Breast epithelium (tissue), 4 donors: Measurements from ENCODE around the gene MEF2C. TPM values are rescaled to one million over a fixed set of nuclear protein-coding genes. Genes with fewer than 3 reads are reported as not detected.

Source experiments
- DNase-seq, 2 donors: peaks; one replicate each; pipeline ENCODE4 v3.0.0-alpha.2; 2019; ENCODE audit warnings: low spot score in 2 of 2
- H3K27ac ChIP-seq, 2 donors: fragments of 200-600 bp; sonication (generic) in 1 of 2; one replicate each; pipeline ENCODE4 v1.5.1; 2016 to 2019; ENCODE audit warnings: mild to moderate bottlenecking in 1 of 2
- H3K27me3 ChIP-seq, 2 donors: fragments of 200-600 bp; sonication (generic) in 1 of 2; one replicate each; pipeline versions ENCODE4 v1.5.1 to v1.6.0; 2017 to 2019; ENCODE audit warnings: control low read depth in 1 of 2, mild to moderate bottlenecking in 1 of 2
- H3K36me3 ChIP-seq: fragments of 200-600 bp; one replicate; pipeline ENCODE4 v1.5.1; 2019
- H3K4me1 ChIP-seq, 2 donors: fragments of 200-600 bp; sonication (generic); one replicate each; pipeline ENCODE4 v1.5.1; 2016 to 2019; ENCODE audit warnings: control low read depth in 1 of 2
- H3K4me3 ChIP-seq, 3 donors: fragments of 200-600 bp; sonication (generic); 1 replicate in 2 of 3; 2 replicates in 1 of 3; pipeline ENCODE4 v1.5.1; 2016 to 2019; ENCODE audit warnings: mild to moderate bottlenecking in 3 of 3, moderate library complexity in 2 of 3
- H3K9me3 ChIP-seq, 2 donors: fragments of 200-600 bp; sonication (generic) in 1 of 2; one replicate each; pipeline ENCODE4 v1.5.1; 2016 to 2019; ENCODE audit warnings: control low read depth in 1 of 2
- POLR2A ChIP-seq: fragments of 450-650 bp; IDR thresholded peaks from one replicate; pipeline ENCODE4 v1.6.1; 2016; ENCODE audit warnings: antibody characterized with exemption, mild to moderate bottlenecking, moderate library complexity
- POLR2AphosphoS5 ChIP-seq, 3 donors: sonication (generic); formaldehyde crosslinking; IDR thresholded peaks; one replicate each; pipeline ENCODE4 v1.6.1; 2017; ENCODE audit warnings: antibody characterized with exemption in 3 of 3
- intact Hi-C: fragments of 100-400 bp; cut with DNase I; formaldehyde crosslinking; loops from one replicate; pipeline ENCODE4 v1.15.1; 2023; ENCODE audit warnings: low total_unique reads
- total RNA-seq, 3 donors: library from RNA; depleted of rRNA; stranded (reverse); fragments of >200 nt; gene quantifications; one replicate each; pipeline ENCODE4 v1.1.0, GENCODE V29; 2016
- TF ChIP-seq, protein P1 (sequence below), 3 donors: fragments of 450-650 bp; IDR thresholded peaks; one replicate each; pipeline ENCODE4 v1.5.1; 2016 to 2017; ENCODE audit warnings: antibody characterized with exemption in 3 of 3, mild to moderate bottlenecking in 3 of 3, moderate library complexity in 3 of 3

Gene MEF2C
- total RNA-seq, 3 donors from 2014 or later: 27.4 to 41.8 (median 32.1) TPM

DNA sequence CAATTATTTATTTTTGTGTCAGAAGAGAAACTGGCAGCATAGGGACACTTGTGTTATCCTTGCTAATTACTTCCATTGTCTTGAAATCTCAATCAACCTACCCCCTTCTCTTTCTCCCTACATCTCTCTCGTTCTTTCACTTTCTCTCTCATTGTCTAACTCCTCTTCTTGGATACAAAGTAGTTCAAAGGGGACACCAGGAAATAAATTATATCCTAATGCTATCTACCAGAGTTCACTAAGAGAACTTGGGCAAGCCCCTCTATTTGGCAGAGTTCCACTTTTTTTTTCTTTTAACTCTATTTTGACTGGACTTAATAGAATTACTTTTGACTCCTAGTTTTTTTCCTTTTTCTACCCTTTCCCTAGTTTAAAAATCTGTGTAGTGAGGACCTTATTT, 102.2 kb downstream of the MEF2C start:
- Histone ChIP-seq H3K4me3 (no peak overlapping the region), H3K4me1 (no peaks in the 10 kb centered on the region), H3K27ac (no peak overlapping the region), H3K36me3 (no peaks in the 10 kb centered on the region), H3K9me3 (no peaks in the 10 kb centered on the region), H3K27me3 (no peaks in the 10 kb centered on the region)
- intact Hi-C loops: no loop called here
- no peak for DNase-seq
- no peak for TF ChIP-seq POLR2A
- no peak for TF ChIP-seq POLR2AphosphoS5 (IDR thresholded peaks at IDR 0.05)
- TF ChIP-seq, protein P1, sequence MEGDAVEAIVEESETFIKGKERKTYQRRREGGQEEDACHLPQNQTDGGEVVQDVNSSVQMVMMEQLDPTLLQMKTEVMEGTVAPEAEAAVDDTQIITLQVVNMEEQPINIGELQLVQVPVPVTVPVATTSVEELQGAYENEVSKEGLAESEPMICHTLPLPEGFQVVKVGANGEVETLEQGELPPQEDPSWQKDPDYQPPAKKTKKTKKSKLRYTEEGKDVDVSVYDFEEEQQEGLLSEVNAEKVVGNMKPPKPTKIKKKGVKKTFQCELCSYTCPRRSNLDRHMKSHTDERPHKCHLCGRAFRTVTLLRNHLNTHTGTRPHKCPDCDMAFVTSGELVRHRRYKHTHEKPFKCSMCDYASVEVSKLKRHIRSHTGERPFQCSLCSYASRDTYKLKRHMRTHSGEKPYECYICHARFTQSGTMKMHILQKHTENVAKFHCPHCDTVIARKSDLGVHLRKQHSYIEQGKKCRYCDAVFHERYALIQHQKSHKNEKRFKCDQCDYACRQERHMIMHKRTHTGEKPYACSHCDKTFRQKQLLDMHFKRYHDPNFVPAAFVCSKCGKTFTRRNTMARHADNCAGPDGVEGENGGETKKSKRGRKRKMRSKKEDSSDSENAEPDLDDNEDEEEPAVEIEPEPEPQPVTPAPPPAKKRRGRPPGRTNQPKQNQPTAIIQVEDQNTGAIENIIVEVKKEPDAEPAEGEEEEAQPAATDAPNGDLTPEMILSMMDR (IDR thresholded peaks at IDR 0.05): no peak

DNA sequence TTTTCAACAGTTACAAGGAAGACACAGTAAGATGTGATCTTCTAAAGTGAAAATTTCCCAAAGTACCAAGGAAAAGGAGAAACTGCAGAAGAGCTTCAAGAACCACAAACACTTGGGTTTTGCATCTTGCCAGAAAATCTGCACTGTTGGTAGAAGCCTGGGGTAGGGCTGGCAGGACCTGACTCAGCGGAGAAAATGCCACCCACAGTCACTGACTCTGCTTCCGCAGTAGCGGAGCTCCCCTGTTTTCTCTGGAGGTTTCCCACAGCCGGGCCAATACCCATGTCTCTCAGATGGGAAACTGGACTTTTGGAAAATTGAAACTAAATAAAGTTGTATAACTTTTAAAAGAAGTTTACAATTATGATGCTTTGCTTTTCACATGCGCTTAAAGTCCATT, 104.2 kb downstream of the MEF2C start:
- Histone ChIP-seq H3K4me3 (no peak overlapping the region), H3K27ac (no peak overlapping the region), H3K36me3 (no peaks in the 10 kb centered on the region), H3K9me3 (no peaks in the 10 kb centered on the region), H3K27me3 (no peaks in the 10 kb centered on the region), H3K4me1 (no peaks in the 10 kb centered on the region)
- intact Hi-C loops: no loop called here
- no peak for DNase-seq
- TF ChIP-seq, protein P1 (IDR thresholded peaks at IDR 0.05): no peak
- TF ChIP-seq POLR2AphosphoS5 (IDR thresholded peaks at IDR 0.05): no peak

GRCh38 chr5:88776692-88777091, 106.3 kb downstream of the MEF2C start:
- Histone ChIP-seq H3K9me3 (no peaks in the 10 kb centered on the region), H3K4me1 (no peaks in the 10 kb centered on the region), H3K4me3 (no peak overlapping the region), H3K27me3 (no peaks in the 10 kb centered on the region), H3K36me3 (no peaks in the 10 kb centered on the region), H3K27ac (no peak overlapping the region)
- intact Hi-C loops: no loop called here
- no peak for DNase-seq
- TF ChIP-seq, protein P1 (IDR thresholded peaks at IDR 0.05): no peak
- no peak for TF ChIP-seq POLR2A
- TF ChIP-seq POLR2AphosphoS5 (IDR thresholded peaks at IDR 0.05): no peak

DNA sequence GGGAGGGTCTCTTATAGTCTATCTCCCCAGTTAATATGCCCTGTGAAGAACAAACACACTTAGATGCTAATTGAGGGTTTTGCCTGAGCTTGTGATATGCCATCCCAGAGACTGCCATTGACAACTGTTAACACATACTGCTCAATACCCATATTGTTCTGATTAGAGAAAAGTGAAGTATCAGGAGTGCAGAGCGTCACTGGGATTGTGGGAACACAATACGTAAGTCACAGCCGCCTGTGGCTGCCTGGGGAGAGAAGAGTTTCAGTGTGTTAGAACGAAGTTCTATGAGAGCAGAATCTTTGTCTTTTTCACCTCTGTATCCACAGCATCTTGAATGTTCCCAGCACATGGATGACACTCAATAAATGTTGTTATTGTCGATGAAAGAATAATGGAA, 110.2 kb downstream of the MEF2C start:
- H3K27me3 ChIP-seq: no peaks in the 10 kb centered on the region

DNA sequence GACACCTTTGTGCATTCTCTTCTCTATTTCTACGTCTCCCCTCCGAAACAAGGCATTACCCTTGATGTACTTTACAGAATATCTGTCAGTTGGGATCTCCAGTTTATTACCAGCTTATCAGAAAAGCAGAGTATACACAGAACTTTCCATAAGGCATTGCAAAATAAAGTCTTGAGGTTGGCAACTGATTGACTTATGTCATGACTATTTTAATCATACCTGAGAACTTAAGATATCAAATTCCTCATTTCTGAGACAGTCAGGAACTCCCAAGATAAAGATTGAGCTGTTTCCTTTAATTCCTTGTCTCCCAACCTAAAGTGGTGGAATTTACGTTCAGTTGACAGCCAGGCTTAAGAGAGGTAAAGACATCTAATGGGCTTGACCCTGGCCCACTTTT, 110.9 kb downstream of the MEF2C start:
- H3K36me3 ChIP-seq: no peaks in the 10 kb centered on the region
- TF ChIP-seq, protein P1 (IDR thresholded peaks at IDR 0.05): no peak
- TF ChIP-seq POLR2A (no peak), POLR2AphosphoS5 (IDR thresholded peaks at IDR 0.05) (no peak)
- H3K27me3 ChIP-seq: no peaks in the 10 kb centered on the region
- intact Hi-C loops: no loop called here
- H3K4me3 ChIP-seq: no peak overlapping the region
- H3K4me1 ChIP-seq: no peaks in the 10 kb centered on the region
- H3K27ac ChIP-seq: no peak overlapping the region
- DNase-seq: no peak
- no peaks in the 10 kb centered on the region for H3K9me3 ChIP-seq

More for the DNA sequence above, 110.2 kb downstream of the MEF2C start:
- no peak for TF ChIP-seq POLR2AphosphoS5 (IDR thresholded peaks at IDR 0.05)
- TF ChIP-seq, protein P1 (IDR thresholded peaks at IDR 0.05): no peak
- TF ChIP-seq POLR2A: no peak
- DNase-seq: no peak
- no peaks in the 10 kb centered on the region for H3K36me3 ChIP-seq
- H3K27ac ChIP-seq: no peak overlapping the region
- intact Hi-C loops: no loop called here
- no peak overlapping the region for H3K4me3 ChIP-seq
- H3K9me3 ChIP-seq: no peaks in the 10 kb centered on the region
- no peaks in the 10 kb centered on the region for H3K4me1 ChIP-seq
